ENCODE results near the gene MCM5. TPM values are rescaled to one million over a fixed set of nuclear protein-coding genes. Genes with fewer than 3 reads are reported as not detected.

The MCM5 gene
- total RNA-seq, 2 donors from 2014 or later, result 155 to 179 TPM

DNA sequence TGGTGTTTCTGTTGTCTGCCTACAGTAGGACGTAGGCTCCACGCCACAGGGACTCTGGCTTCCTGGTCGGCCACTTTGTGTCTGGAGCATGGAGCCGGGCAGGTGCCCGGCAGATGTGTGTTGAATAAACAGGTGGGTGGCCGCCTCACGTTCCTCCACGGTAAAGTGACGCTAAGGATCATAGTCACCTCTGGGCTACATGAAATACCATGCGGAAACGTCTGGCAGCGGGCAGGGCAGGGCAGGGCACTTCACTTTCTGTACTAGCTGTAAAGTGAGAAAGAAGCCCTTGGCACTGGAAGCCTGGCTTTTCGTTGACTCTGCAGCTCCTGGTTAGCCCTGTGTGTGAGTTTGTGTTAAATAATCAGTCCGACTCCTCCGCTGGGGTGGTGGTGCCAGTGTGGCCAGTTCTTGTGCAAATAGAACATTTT is 52.4 kb downstream of the MCM5 start:
- Mint-ChIP-seq H3K27me3 (ENCODE audit: insufficient read depth) (peaks cover 5% of the 10 kb centered on the region), H3K4me3 (no peak overlapping the region)

DNA sequence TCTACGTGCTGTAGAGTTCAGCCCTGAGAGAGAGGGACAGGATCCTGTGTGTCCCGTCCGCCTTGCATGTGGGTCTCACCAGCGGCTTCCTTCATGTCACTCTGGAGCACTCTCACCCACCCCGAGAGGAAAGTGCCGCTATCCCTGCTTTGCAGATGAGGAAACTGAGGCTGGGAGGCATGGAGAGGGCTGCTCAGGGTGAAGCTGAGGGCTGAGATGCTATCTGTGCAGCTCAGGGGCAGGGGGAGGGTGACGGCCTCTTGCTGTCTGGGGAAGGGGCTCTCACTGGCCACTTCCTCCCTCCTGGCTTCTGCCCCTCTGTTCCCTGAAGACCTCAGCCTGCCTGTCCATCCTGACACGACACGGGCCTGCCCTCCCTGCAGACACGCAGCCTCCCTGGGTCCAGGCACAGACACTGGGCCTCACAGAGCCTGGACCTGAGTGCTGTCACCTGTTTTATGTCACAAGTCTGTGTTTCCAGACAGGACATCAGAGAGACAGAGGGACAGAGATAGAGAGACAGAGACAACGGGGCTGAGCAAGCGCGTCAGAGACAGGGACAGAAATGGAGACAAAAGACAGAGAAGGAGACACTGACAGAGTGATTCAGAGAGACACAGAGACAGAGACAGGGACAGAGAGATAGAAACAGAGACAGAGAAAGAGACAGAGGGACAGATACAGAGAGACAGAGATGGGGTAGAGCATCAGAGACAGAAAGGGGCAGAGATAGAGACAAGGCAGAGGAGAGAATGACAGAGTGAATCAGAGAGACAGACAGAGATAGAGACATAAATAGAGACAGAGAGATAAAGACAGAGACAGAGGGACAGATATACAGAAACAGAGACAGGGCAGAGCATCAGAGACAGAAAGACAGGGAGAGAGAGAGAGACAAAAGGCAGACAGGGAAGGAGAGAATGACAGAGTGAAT is 53.1 kb downstream of the MCM5 start:
- Mint-ChIP-seq H3K27ac (no peak overlapping the region), H3K4me3 (no peak overlapping the region), H3K9me3 (no peaks in the 10 kb centered on the region), H3K4me1 (peaks cover 16% of the 10 kb centered on the region), H3K36me3 (ENCODE audit: low read depth) (peaks cover 2% of the 10 kb centered on the region), H3K27me3 (ENCODE audit: insufficient read depth) (peaks cover 5% of the 10 kb centered on the region)
- peaks cover 2% of the 10 kb centered on the region for H3K4me1 ChIP-seq (ENCODE audit: control insufficient read depth, insufficient read depth, low read length)
- H3K9me3 ChIP-seq (ENCODE audit: control insufficient read depth, low read length), result no peaks in the 10 kb centered on the region
- no peak overlapping the region for H3K27ac ChIP-seq (ENCODE audit: low read depth, low read length)
- 83 to 84% methylated on average over 10 to 13 of the region's 13 CpGs for WGBS, 2 experiments (ENCODE audit: insufficient coverage in 1 of 2, insufficient read length in 1 of 2)
- no peaks in the 10 kb centered on the region for H3K27me3 ChIP-seq (ENCODE audit: control insufficient read depth, insufficient read depth, low read length, poor library complexity, severe bottlenecking)
- H3K36me3 ChIP-seq (ENCODE audit: control insufficient read depth, insufficient read depth, low read length), result no peaks in the 10 kb centered on the region
- no peak overlapping the region for H3K4me3 ChIP-seq (ENCODE audit: low read length)
- no peak for DNase-seq
- TF ChIP-seq, protein P1, sequence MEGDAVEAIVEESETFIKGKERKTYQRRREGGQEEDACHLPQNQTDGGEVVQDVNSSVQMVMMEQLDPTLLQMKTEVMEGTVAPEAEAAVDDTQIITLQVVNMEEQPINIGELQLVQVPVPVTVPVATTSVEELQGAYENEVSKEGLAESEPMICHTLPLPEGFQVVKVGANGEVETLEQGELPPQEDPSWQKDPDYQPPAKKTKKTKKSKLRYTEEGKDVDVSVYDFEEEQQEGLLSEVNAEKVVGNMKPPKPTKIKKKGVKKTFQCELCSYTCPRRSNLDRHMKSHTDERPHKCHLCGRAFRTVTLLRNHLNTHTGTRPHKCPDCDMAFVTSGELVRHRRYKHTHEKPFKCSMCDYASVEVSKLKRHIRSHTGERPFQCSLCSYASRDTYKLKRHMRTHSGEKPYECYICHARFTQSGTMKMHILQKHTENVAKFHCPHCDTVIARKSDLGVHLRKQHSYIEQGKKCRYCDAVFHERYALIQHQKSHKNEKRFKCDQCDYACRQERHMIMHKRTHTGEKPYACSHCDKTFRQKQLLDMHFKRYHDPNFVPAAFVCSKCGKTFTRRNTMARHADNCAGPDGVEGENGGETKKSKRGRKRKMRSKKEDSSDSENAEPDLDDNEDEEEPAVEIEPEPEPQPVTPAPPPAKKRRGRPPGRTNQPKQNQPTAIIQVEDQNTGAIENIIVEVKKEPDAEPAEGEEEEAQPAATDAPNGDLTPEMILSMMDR (conservative IDR thresholded peaks at IDR 0.05), result no peak
- no peak overlapping the region for H3K9ac ChIP-seq (ENCODE audit: extremely low read depth, low read length, poor library complexity, severe bottlenecking)

More for the DNA sequence above, 52.4 kb downstream of the MCM5 start:
- Histone ChIP-seq H3K36me3 (ENCODE audit: control insufficient read depth, insufficient read depth, low read length) (no peaks in the 10 kb centered on the region), H3K4me3 (ENCODE audit: low read length) (no peak overlapping the region), H3K9ac (ENCODE audit: extremely low read depth, low read length, poor library complexity, severe bottlenecking) (no peak overlapping the region), H3K27me3 (ENCODE audit: control insufficient read depth, insufficient read depth, low read length, poor library complexity, severe bottlenecking) (no peaks in the 10 kb centered on the region), H3K4me1 (ENCODE audit: control insufficient read depth, insufficient read depth, low read length) (no peaks in the 10 kb centered on the region), H3K27ac (ENCODE audit: low read depth, low read length) (no peak overlapping the region), H3K9me3 (ENCODE audit: control insufficient read depth, low read length) (no peaks in the 10 kb centered on the region)
- TF ChIP-seq, protein P1 (conservative IDR thresholded peaks at IDR 0.05), result no peak
- H3K9me3 Mint-ChIP-seq, result no peaks in the 10 kb centered on the region
- no peak overlapping the region for H3K27ac Mint-ChIP-seq
- peaks cover 4% of the 10 kb centered on the region for H3K36me3 Mint-ChIP-seq (ENCODE audit: low read depth)
- WGBS, 2 experiments (ENCODE audit: insufficient coverage in 1 of 2, insufficient read length in 1 of 2), result 86 to 89% methylated on average over 15 of the region's 15 CpGs
- H3K4me1 Mint-ChIP-seq, result peaks cover 17% of the 10 kb centered on the region
- no peak for DNase-seq

DNA sequence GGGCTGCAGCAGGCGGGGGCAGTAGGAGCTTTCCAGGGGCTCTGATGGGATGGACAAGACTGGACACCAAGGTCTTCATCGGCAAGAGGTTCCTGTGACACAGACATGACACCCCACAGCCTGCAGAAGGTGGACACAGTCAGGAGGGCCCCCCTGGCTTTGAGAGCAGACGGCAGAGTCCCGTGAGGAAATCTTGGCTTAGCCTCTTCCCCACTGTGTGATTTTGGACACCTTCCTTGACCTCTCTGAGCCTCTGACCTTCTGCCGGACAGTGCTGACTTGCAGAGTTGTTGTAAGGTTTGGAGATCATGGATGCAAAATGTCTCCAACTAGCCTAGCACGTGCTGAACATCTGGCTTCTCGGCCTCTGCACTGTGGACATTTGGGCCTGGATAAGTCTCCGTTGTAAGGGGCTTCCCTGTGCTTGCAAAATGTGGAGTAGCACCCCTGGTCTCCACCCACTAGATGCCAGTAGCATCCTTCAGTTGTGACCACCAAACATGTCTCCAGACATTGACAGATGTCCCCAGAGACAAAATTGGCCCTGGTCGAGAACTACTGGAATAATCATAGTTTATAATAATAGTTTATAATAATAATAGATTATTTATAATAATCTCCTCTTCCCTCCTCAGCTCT is 54.6 kb downstream of the MCM5 start:
- Mint-ChIP-seq H3K27me3 (ENCODE audit: insufficient read depth) (peaks cover 5% of the 10 kb centered on the region), H3K36me3 (ENCODE audit: low read depth) (peaks cover 2% of the 10 kb centered on the region), H3K9me3 (no peaks in the 10 kb centered on the region), H3K27ac (no peak overlapping the region), H3K4me3 (no peak overlapping the region), H3K4me1 (peaks cover 17% of the 10 kb centered on the region)
- no peak overlapping the region for H3K27ac ChIP-seq (ENCODE audit: low read depth, low read length)
- no peak for DNase-seq
- no peak overlapping the region for H3K4me3 ChIP-seq (ENCODE audit: low read length)
- H3K36me3 ChIP-seq (ENCODE audit: control insufficient read depth, insufficient read depth, low read length), result no peaks in the 10 kb centered on the region
- TF ChIP-seq, protein P1 (conservative IDR thresholded peaks at IDR 0.05), result peak; percentile 51
- no peaks in the 10 kb centered on the region for H3K9me3 ChIP-seq (ENCODE audit: control insufficient read depth, low read length)
- no peak overlapping the region for H3K9ac ChIP-seq (ENCODE audit: extremely low read depth, low read length, poor library complexity, severe bottlenecking)
- 86 to 88% methylated on average over 6 to 8 of the region's 9 CpGs for WGBS, 2 experiments (ENCODE audit: insufficient coverage in 1 of 2, insufficient read length in 1 of 2)
- H3K27me3 ChIP-seq (ENCODE audit: control insufficient read depth, insufficient read depth, low read length, poor library complexity, severe bottlenecking), result no peaks in the 10 kb centered on the region
- H3K4me1 ChIP-seq (ENCODE audit: control insufficient read depth, insufficient read depth, low read length), result peaks cover 11% of the 10 kb centered on the region
